Breast epithelium (tissue), 4 donors: ENCODE results near the gene PTPRK. TPM values are rescaled to one million over a fixed set of nuclear protein-coding genes. Genes with fewer than 3 reads are reported as not detected.
"Not testable (repeated sequence)": the region's sequence is repeated elsewhere in the genome, so short reads cannot be mapped to it uniquely, and the experiment has no call there.

Source experiments
- DNase-seq, 2 donors: peaks; one replicate each; pipeline ENCODE4 v3.0.0-alpha.2; 2019; ENCODE audit warnings: low spot score in 2 of 2
- H3K27ac ChIP-seq, 2 donors: fragments of 200-600 bp; sonication (generic) in 1 of 2; one replicate each; pipeline ENCODE4 v1.5.1; 2016 to 2019; ENCODE audit warnings: mild to moderate bottlenecking in 1 of 2
- H3K27me3 ChIP-seq, 2 donors: fragments of 200-600 bp; sonication (generic) in 1 of 2; one replicate each; pipeline versions ENCODE4 v1.5.1 to v1.6.0; 2017 to 2019; ENCODE audit warnings: control low read depth in 1 of 2, mild to moderate bottlenecking in 1 of 2
- H3K36me3 ChIP-seq: fragments of 200-600 bp; one replicate; pipeline ENCODE4 v1.5.1; 2019
- H3K4me1 ChIP-seq, 2 donors: fragments of 200-600 bp; sonication (generic); one replicate each; pipeline ENCODE4 v1.5.1; 2016 to 2019; ENCODE audit warnings: control low read depth in 1 of 2
- H3K4me3 ChIP-seq, 3 donors: fragments of 200-600 bp; sonication (generic); 1 replicate in 2 of 3; 2 replicates in 1 of 3; pipeline ENCODE4 v1.5.1; 2016 to 2019; ENCODE audit warnings: mild to moderate bottlenecking in 3 of 3, moderate library complexity in 2 of 3
- H3K9me3 ChIP-seq, 2 donors: fragments of 200-600 bp; sonication (generic) in 1 of 2; one replicate each; pipeline ENCODE4 v1.5.1; 2016 to 2019; ENCODE audit warnings: control low read depth in 1 of 2
- CTCF ChIP-seq, 3 donors: fragments of 450-650 bp; IDR thresholded peaks; one replicate each; pipeline ENCODE4 v1.5.1; 2016 to 2017; ENCODE audit warnings: antibody characterized with exemption in 3 of 3, mild to moderate bottlenecking in 3 of 3, moderate library complexity in 3 of 3
- POLR2A ChIP-seq: fragments of 450-650 bp; IDR thresholded peaks from one replicate; pipeline ENCODE4 v1.6.1; 2016; ENCODE audit warnings: antibody characterized with exemption, mild to moderate bottlenecking, moderate library complexity
- POLR2AphosphoS5 ChIP-seq, 3 donors: sonication (generic); formaldehyde crosslinking; IDR thresholded peaks; one replicate each; pipeline ENCODE4 v1.6.1; 2017; ENCODE audit warnings: antibody characterized with exemption in 3 of 3
- intact Hi-C: fragments of 100-400 bp; cut with DNase I; formaldehyde crosslinking; loops from one replicate; pipeline ENCODE4 v1.15.1; 2023; ENCODE audit warnings: low total_unique reads
- total RNA-seq, 3 donors: library from RNA; depleted of rRNA; stranded (reverse); fragments of >200 nt; gene quantifications; one replicate each; pipeline ENCODE4 v1.1.0, GENCODE V29; 2016

PTPRK gene
- total RNA-seq, 3 donors from 2014 or later: 29.1 to 134 (median 77.0) TPM

GRCh38 chr6:128438393-128438792 lies 82.0 kb downstream of the PTPRK start:
- H3K36me3 ChIP-seq: no peaks in the 10 kb centered on the region
- intact Hi-C loops: no loop called here
- TF ChIP-seq POLR2A (no peak), POLR2AphosphoS5 (IDR thresholded peaks at IDR 0.05) (no peak), CTCF (IDR thresholded peaks at IDR 0.05) (no peak)
- H3K27ac ChIP-seq: no peak overlapping the region
- no peak for DNase-seq
- H3K9me3 ChIP-seq: no peaks in the 10 kb centered on the region
- no peaks in the 10 kb centered on the region for H3K4me1 ChIP-seq
- H3K4me3 ChIP-seq: no peak overlapping the region
- H3K27me3 ChIP-seq: no peaks in the 10 kb centered on the region

- H3K4me3 ChIP-seq: no peak overlapping the region
- H3K4me1 ChIP-seq: no peaks in the 10 kb centered on the region
- no peak for DNase-seq
- H3K9me3 ChIP-seq: no peaks in the 10 kb centered on the region
- H3K27ac ChIP-seq: no peak overlapping the region
- intact Hi-C loops: no loop called here
- H3K36me3 ChIP-seq: no peaks in the 10 kb centered on the region
- TF ChIP-seq POLR2A: no peak
- no peaks in the 10 kb centered on the region for H3K27me3 ChIP-seq
Measured at GRCh38 chr6:128437685-128438084, 82.7 kb downstream of the PTPRK start.

GRCh38 chr6:128434752-128435151 lies 85.6 kb downstream of the PTPRK start:
- H3K4me1 ChIP-seq, H3K27ac ChIP-seq, H3K4me3 ChIP-seq, H3K36me3 ChIP-seq, intact Hi-C loops, DNase-seq, H3K27me3 ChIP-seq, H3K9me3 ChIP-seq: not testable (repeated sequence)

GRCh38 chr6:128432394-128432793 lies 88.0 kb downstream of the PTPRK start:
- intact Hi-C loops: no loop called here
- no peaks in the 10 kb centered on the region for H3K4me1 ChIP-seq
- no peak for DNase-seq
- no peaks in the 10 kb centered on the region for H3K27me3 ChIP-seq
- H3K36me3 ChIP-seq: no peaks in the 10 kb centered on the region
- no peaks in the 10 kb centered on the region for H3K9me3 ChIP-seq
- no peak overlapping the region for H3K27ac ChIP-seq
- no peak overlapping the region for H3K4me3 ChIP-seq
- no peak for TF ChIP-seq POLR2A
- TF ChIP-seq POLR2AphosphoS5 (IDR thresholded peaks at IDR 0.05): no peak

- intact Hi-C loops: no loop called here
- Histone ChIP-seq H3K36me3 (no peaks in the 10 kb centered on the region), H3K4me1 (no peaks in the 10 kb centered on the region), H3K27ac (no peak overlapping the region), H3K27me3 (no peaks in the 10 kb centered on the region), H3K9me3 (no peaks in the 10 kb centered on the region), H3K4me3 (no peak overlapping the region)
- no peak for TF ChIP-seq CTCF (IDR thresholded peaks at IDR 0.05)
- no peak for TF ChIP-seq POLR2A
- TF ChIP-seq POLR2AphosphoS5 (IDR thresholded peaks at IDR 0.05): no peak
- no peak for DNase-seq
Measured at GRCh38 chr6:128427139-128427538, 93.3 kb downstream of the PTPRK start.

GRCh38 chr6:128425856-128426255 lies 94.5 kb downstream of the PTPRK start:
- H3K27ac ChIP-seq: no peak overlapping the region
- intact Hi-C loops: no loop called here
- TF ChIP-seq POLR2A (no peak), POLR2AphosphoS5 (IDR thresholded peaks at IDR 0.05) (no peak), CTCF (IDR thresholded peaks at IDR 0.05) (no peak)

GRCh38 chr6:128422871-128423270 lies 97.5 kb downstream of the PTPRK start:
- TF ChIP-seq POLR2A (no peak), CTCF (IDR thresholded peaks at IDR 0.05) (no peak), POLR2AphosphoS5 (IDR thresholded peaks at IDR 0.05) (no peak)
- intact Hi-C loops: no loop called here
- H3K27ac ChIP-seq: no peak overlapping the region

More at GRCh38 chr6:128425856-128426255, 94.5 kb downstream of the PTPRK start:
- Histone ChIP-seq H3K27me3 (no peaks in the 10 kb centered on the region), H3K4me1 (no peaks in the 10 kb centered on the region), H3K4me3 (no peak overlapping the region), H3K9me3 (no peaks in the 10 kb centered on the region), H3K36me3 (no peaks in the 10 kb centered on the region)
- no peak for DNase-seq

More at GRCh38 chr6:128422871-128423270, 97.5 kb downstream of the PTPRK start:
- H3K4me1 ChIP-seq: no peaks in the 10 kb centered on the region
- H3K4me3 ChIP-seq: no peak overlapping the region
- no peaks in the 10 kb centered on the region for H3K9me3 ChIP-seq
- no peak for DNase-seq
- no peaks in the 10 kb centered on the region for H3K27me3 ChIP-seq
- no peaks in the 10 kb centered on the region for H3K36me3 ChIP-seq
